K562 (cell line): ENCODE measurements around the gene SLC15A5. TPM values are rescaled to one million over a fixed set of nuclear protein-coding genes. Genes with fewer than 3 reads are reported as not detected.

Experiments used
- ATAC-seq: fragments of 200-7000 bp; cut with Tn5 transposase; 3 replicates; pipeline ENCODE4 v1.9.1; 2020; ENCODE audit warnings: moderate library complexity
- BruUV-seq: library from RNA; stranded (reverse); fragments of 400-500 nt; replicated peaks from 2 replicates; lab custom pipeline; 2021; lab: Mats Ljungman, UMichigan
- CTCF ChIA-PET: fragments of 300-600 bp; formaldehyde crosslinking; extraction: SDS; loops from one replicate; lab custom pipeline; 2021; ENCODE audit warnings: low intra/inter-chr PET ratio; lab: Yijun Ruan, JAX
- POLR2A ChIA-PET: fragments of 300-600, 350-650 bp; sonication (Branson Sonifier 250); formaldehyde crosslinking; extraction: SDS; loops from one replicate; lab custom pipeline; 2021; ENCODE audit warnings: antibody characterized with exemption, inconsistent platforms; lab: Yijun Ruan, JAX
- DNase-seq, 4 experiments: peaks; one replicate each; pipeline versions ENCODE4 v3.0.0 to v3.0.0-alpha.2; 2011 to 2018; ENCODE audit warnings: low spot score in 3 of 4, mixed read lengths in 3 of 4; ENCODE audit errors: extremely low read depth in 1 of 4
- FAIRE-seq: peaks from 2 replicates; lab custom pipeline; 2011; peaks lifted over from hg19 to GRCh38; lab: Jason Lieb, UNC
- H2AFZ ChIP-seq: 2 replicates; pipeline ENCODE4 v1.6.0; 2011; ENCODE audit warnings: low read depth, low read length, control low read depth, inconsistent platforms
- H3K27ac ChIP-seq: fragments of 200-600 bp; 3 replicates; pipeline ENCODE4 v1.8.0; 2011; ENCODE audit warnings: low read depth, mild to moderate bottlenecking, control low read depth, inconsistent platforms, low read length, moderate library complexity, mixed read lengths; ENCODE audit errors: extremely low read depth
- H3K27me3 ChIP-seq, 2 experiments: fragments of 300-600 bp in 1 of 2; 2 replicates in 1 of 2; 3 replicates in 1 of 2; pipeline versions ENCODE4 v1.6.0 to v1.8.0; 2011; ENCODE audit warnings: inconsistent platforms in 2 of 2, low read length in 2 of 2, mild to moderate bottlenecking in 1 of 2, mixed read lengths in 1 of 2, moderate library complexity in 1 of 2; ENCODE audit not compliant: control insufficient read depth in 2 of 2, insufficient read depth in 2 of 2
- H3K36me3 ChIP-seq: fragments of 300-600 bp; 3 replicates; pipeline ENCODE4 v1.8.0; 2011; ENCODE audit warnings: mild to moderate bottlenecking, low read length, inconsistent platforms; ENCODE audit not compliant: control insufficient read depth, insufficient read depth
- H3K4me1 ChIP-seq, 2 experiments: fragments of 200-600 bp in 1 of 2; replicated peaks in 1 of 2; 2 replicates in 1 of 2; 3 replicates in 1 of 2; pipeline versions ENCODE4 v1.5.1 to v1.8.0; 2011; ENCODE audit warnings: inconsistent platforms in 2 of 2, low read length in 2 of 2, mild to moderate bottlenecking in 1 of 2, mixed read lengths in 1 of 2, moderate library complexity in 1 of 2; ENCODE audit not compliant: control insufficient read depth in 2 of 2, insufficient read depth in 2 of 2
- H3K4me2 ChIP-seq: 2 replicates; pipeline ENCODE4 v1.6.1; 2011; ENCODE audit warnings: low read length, control low read depth, inconsistent platforms, mixed read lengths; ENCODE audit not compliant: insufficient read depth
- H3K4me3 ChIP-seq: fragments of 200-600 bp; sonication (generic), shearing (Covaris generic); 2 replicates; pipeline ENCODE4 v1.5.1; 2016; ENCODE audit warnings: control low read depth, inconsistent platforms
- H3K79me2 ChIP-seq: fragments of 200-600 bp; 3 replicates; pipeline ENCODE4 v1.8.0; 2011; ENCODE audit warnings: low read length, inconsistent platforms; ENCODE audit not compliant: control insufficient read depth, insufficient read depth
- H3K9ac ChIP-seq, 2 experiments: 2 replicates each; pipeline versions ENCODE4 v1.6.0 to v1.6.1; 2011; ENCODE audit warnings: low read depth in 2 of 2, low read length in 2 of 2, control low read depth in 1 of 2, inconsistent platforms in 1 of 2, mild to moderate bottlenecking in 1 of 2, mixed read lengths in 1 of 2; ENCODE audit not compliant: insufficient read depth in 1 of 2
- H3K9me1 ChIP-seq: one replicate; pipeline ENCODE4 v1.6.0; 2011; ENCODE audit warnings: inconsistent platforms, mild to moderate bottlenecking, low read length, moderate library complexity; ENCODE audit not compliant: control insufficient read depth, insufficient read depth
- H3K9me3 ChIP-seq: replicated peaks from 2 replicates; pipeline ENCODE4 v1.5.1; 2011; ENCODE audit warnings: low read depth, low read length, inconsistent platforms; ENCODE audit not compliant: control insufficient read depth, insufficient read depth
- H4K20me1 ChIP-seq: replicated peaks from 2 replicates; pipeline ENCODE4 v1.6.1; 2011; ENCODE audit warnings: low read length, inconsistent platforms, mixed read lengths; ENCODE audit not compliant: control insufficient read depth, insufficient read depth
- BHLHE40 ChIP-seq: IDR thresholded peaks from 2 replicates; pipeline ENCODE4 v1.6.1; 2011; ENCODE audit warnings: low read length, improper control_type of control experiment
- EZH2 ChIP-seq: IDR thresholded peaks from 2 replicates; pipeline ENCODE4 v1.6.1; 2012; ENCODE audit warnings: low read depth, mild to moderate bottlenecking, inconsistent platforms, low read length, borderline replicate concordance
- FOXK1 ChIP-seq: sonication (generic); formaldehyde crosslinking; IDR thresholded peaks from 2 replicates; pipeline ENCODE4 v1.8.0; 2022; ENCODE audit warnings: missing genetic modification reagents, mild to moderate bottlenecking, borderline replicate concordance
- GABPB2 ChIP-seq: fragments of 250-450 bp; sonication (Bioruptor Pico); conservative IDR thresholded peaks from 2 replicates; pipeline ENCODE4 v1.5.1; 2021; ENCODE audit warnings: mild to moderate bottlenecking
- HNRNPH1 ChIP-seq: fragments of 200-400 bp; formaldehyde crosslinking; optimal IDR thresholded peaks from 2 replicates; pipeline ENCODE3; 2017; ENCODE audit warnings: low read depth, mild to moderate bottlenecking, low read length, moderate library complexity
- MXI1 ChIP-seq: IDR thresholded peaks from 2 replicates; pipeline ENCODE4 v1.6.1; 2011; ENCODE audit warnings: low read depth, mild to moderate bottlenecking, improper control_type of control experiment, low read length
- MYC ChIP-seq, 2 experiments: fragments of 250-450 bp in 1 of 2; sonication (Bioruptor Pico) in 1 of 2; IDR thresholded peaks; 2 replicates each; pipeline versions ENCODE4 v1.5.1 to v1.6.1; 2012 to 2021; ENCODE audit warnings: low read depth in 2 of 2, borderline replicate concordance in 1 of 2, improper control_type of control experiment in 1 of 2, low read length in 1 of 2, mild to moderate bottlenecking in 1 of 2, moderate library complexity in 1 of 2
- PHB ChIP-seq: fragments of 250-450 bp; sonication (Bioruptor Pico); IDR thresholded peaks from 2 replicates; pipeline ENCODE4 v1.5.0; 2021
- RHOXF2B ChIP-seq: fragments of 250-450 bp; sonication (Bioruptor Pico); conservative IDR thresholded peaks from 2 replicates; pipeline ENCODE4 v1.5.1; 2021
- RNF2 ChIP-seq: sonication (generic); IDR thresholded peaks from 2 replicates; pipeline ENCODE4 v1.6.1; 2016
- SMAD3 ChIP-seq: fragments of 450-650 bp; formaldehyde crosslinking; conservative IDR thresholded peaks from 2 replicates; pipeline ENCODE4 v1.4.0; 2020; ENCODE audit warnings: mild to moderate bottlenecking
- SRSF9 ChIP-seq: fragments of 200-400 bp; formaldehyde crosslinking; IDR thresholded peaks from 2 replicates; pipeline ENCODE4 v1.6.1; 2017; ENCODE audit warnings: low read depth, low read length, borderline replicate concordance
- SUPT5H ChIP-seq: fragments of 450-650 bp; IDR thresholded peaks from 2 replicates; pipeline ENCODE4 v1.6.1; 2016
- WGBS: fragments of 100-300 bp; shearing (Covaris generic); methylation state at CpG from one replicate; pipeline ENCODE4 v1.1.6; 2016; ENCODE audit warnings: low coverage, mixed read lengths; ENCODE audit not compliant: insufficient coverage; ENCODE audit errors: missing lambda C conversion rate; 5-methylcytosine and 5-hydroxymethylcytosine counted together
- in situ Hi-C: fragments of 300-500 bp; cut with MboI; formaldehyde crosslinking; loops from 4 replicates; pipeline ENCODE4 v1.15.0; 2018; ENCODE audit warnings: inconsistent platforms, mixed read lengths
- intact Hi-C: fragments of 100-400 bp; cut with micrococcal nuclease; formaldehyde crosslinking; loops from 2 replicates; pipeline ENCODE4 v1.14.2; 2022
- polyA plus RNA-seq, 8 experiments: library from polyadenylated mRNA; depleted of rRNA in 4 of 8; stranded (reverse) in 5 of 8; unstranded in 3 of 8; fragments of >200 nt; fragmentation: Nextera tagmentation in 2 of 8; fragmentation: Illumina TruSeq in 1 of 8; extraction: Ambion mirVana in 2 of 8; extraction: Trizol in 1 of 8; gene quantifications; 2 replicates each; pipeline versions ENCODE4 v1.2.1 to v1.2.3, GENCODE V29; 2011 to 2014; ENCODE audit warnings: inconsistent platforms in 1 of 8, missing spikeins in 1 of 8
- total RNA-seq, 7 experiments: library from RNA; depleted of rRNA in 6 of 7; stranded (reverse); fragments of >200 nt in 6 of 7; fragmentation: Illumina TruSeq in 2 of 7; extraction: Trizol in 2 of 7; gene quantifications; 2 replicates each; pipeline versions ENCODE4 v1.2.1 to v1.2.3, GENCODE V29; 2011 to 2021; ENCODE audit warnings: low replicate concordance in 1 of 7
- TF ChIP-seq, protein P1 (sequence below): fragments of 250-450 bp; sonication (Bioruptor Pico); IDR thresholded peaks from 2 replicates; pipeline ENCODE4 v1.8.0; 2022; ENCODE audit warnings: moderate library complexity, mild to moderate bottlenecking, inconsistent platforms
- TF ChIP-seq, protein P2 (sequence below): fragments of 450-650 bp; conservative IDR thresholded peaks from 2 replicates; pipeline ENCODE4 v1.6.1; 2016; ENCODE audit warnings: missing genetic modification characterization, low read depth, mild to moderate bottlenecking, control low read depth, missing compliant biosample characterization

The SLC15A5 gene
- total and polyA plus RNA-seq, 9 of the 15 experiments (the other 6 are each of a cell fraction or from before 2014, with no cell fraction given) = not detected

DNA sequence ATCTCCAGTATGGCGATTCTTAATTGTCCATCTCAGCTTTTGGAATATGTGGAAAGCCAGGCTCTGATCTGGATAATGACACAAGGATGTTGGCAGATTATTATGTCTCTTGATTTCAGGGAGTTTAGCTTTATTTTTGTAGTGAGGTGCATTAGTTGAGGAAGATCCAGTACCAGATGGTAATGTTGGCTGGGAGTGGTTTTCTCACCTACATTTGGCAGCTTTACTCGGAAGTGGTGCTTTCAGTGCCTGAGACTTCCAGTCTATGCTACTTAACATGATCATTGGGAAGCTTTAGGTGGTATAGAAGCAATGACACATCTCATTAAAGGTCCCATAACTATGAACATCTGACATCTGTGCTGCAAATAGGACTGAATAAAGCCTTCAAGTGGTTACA, 7.5 kb downstream of the SLC15A5 start:
- Histone ChIP-seq H3K9ac (no peak overlapping the region), H3K9me3 (no peaks in the 10 kb centered on the region), H3K9me1 (no peaks in the 10 kb centered on the region), H3K36me3 (no peaks in the 10 kb centered on the region), H3K4me2 (no peak overlapping the region), H3K27me3 (no peaks in the 10 kb centered on the region), H3K4me1 (no peaks in the 10 kb centered on the region), H3K27ac (no peak overlapping the region), H2AFZ (no peak overlapping the region), H3K79me2 (no peaks in the 10 kb centered on the region), H3K4me3 (no peak overlapping the region), H4K20me1 (no peaks in the 10 kb centered on the region)
- 4% methylated on average over 2 of the region's 2 CpGs for WGBS
- CTCF ChIA-PET = no interaction called here
- in situ Hi-C loops (no loop called here), intact Hi-C loops (no loop called here)
- ATAC-seq (no peak), DNase-seq (no peak), FAIRE-seq (no peak)
- TF ChIP-seq RHOXF2B (CRISPR knock-in tag) (no peak), BHLHE40 (no peak), MXI1 (no peak), SRSF9 (no peak), SUPT5H (no peak), SMAD3 (CRISPR knock-in tag) (no peak), PHB (CRISPR knock-in tag) (no peak), MYC (IDR thresholded peaks at IDR 0.05; ENCODE audit: low read depth, low read length) (no peak), MYC (CRISPR knock-in tag; IDR thresholded peaks at IDR 0.05; ENCODE audit: borderline replicate concordance, low read depth) (no peak), FOXK1 (CRISPR knock-in tag) (no peak), GABPB2 (CRISPR knock-in tag) (no peak), RNF2 (no peak), HNRNPH1 (no peak), EZH2 (no peak)
- TF ChIP-seq, protein P1, sequence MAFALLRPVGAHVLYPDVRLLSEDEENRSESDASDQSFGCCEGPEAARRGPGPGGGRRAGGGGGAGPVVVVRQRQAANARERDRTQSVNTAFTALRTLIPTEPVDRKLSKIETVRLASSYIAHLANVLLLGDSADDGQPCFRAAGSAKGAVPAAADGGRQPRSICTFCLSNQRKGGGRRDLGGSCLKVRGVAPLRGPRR (CRISPR knock-in tag) = no peak
- TF ChIP-seq, protein P2, sequence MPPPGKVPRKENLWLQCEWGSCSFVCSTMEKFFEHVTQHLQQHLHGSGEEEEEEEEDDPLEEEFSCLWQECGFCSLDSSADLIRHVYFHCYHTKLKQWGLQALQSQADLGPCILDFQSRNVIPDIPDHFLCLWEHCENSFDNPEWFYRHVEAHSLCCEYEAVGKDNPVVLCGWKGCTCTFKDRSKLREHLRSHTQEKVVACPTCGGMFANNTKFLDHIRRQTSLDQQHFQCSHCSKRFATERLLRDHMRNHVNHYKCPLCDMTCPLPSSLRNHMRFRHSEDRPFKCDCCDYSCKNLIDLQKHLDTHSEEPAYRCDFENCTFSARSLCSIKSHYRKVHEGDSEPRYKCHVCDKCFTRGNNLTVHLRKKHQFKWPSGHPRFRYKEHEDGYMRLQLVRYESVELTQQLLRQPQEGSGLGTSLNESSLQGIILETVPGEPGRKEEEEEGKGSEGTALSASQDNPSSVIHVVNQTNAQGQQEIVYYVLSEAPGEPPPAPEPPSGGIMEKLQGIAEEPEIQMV (tag) = no peak
- no TSS peak for BruUV-seq
- POLR2A ChIA-PET = no interaction called here
